GM18526 (cell line): ENCODE measurements around the gene KRTAP1-1.
"Not testable (repeated sequence)": the region's sequence is repeated elsewhere in the genome, so short reads cannot be mapped to it uniquely, and the experiment has no call there.

Experiments
- POLR2A ChIP-seq: IDR thresholded peaks from 3 replicates; pipeline ENCODE4 v1.6.1; 2011; ENCODE audit not compliant: insufficient read length; ENCODE audit errors: extremely low read depth

KRTAP1-1 gene

DNA sequence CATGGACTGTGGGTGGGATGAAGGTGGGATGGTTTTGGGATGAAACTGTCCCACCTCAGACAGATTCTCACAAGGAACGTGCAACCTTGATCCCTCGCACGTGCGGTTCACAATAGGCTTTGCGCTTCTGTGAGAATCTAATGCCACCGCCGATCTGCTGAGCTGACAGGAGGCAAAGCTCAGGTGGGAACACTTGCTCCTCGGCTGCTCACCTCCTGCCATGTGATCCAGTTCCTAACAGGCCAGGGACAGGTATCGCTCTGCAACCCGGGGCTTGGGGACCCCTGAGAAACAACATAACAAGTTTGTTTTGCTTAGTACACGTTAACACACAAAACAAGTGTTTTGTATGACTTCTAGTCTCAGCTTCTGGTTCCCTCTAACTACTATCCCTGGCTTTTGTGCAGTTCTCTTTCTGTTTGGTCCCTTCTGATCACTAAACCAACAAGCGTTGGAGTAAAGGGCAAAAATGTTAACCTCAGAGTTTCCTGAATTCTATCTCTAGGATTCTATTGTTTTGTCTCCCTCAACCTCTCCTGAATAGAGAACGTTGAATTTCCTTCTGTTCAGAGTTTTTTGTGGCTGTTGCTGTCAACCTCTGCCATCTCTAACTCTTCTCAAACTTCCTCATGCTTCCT is 24.6 kb downstream of the KRTAP1-1 start:
- no peak for TF ChIP-seq POLR2A

DNA sequence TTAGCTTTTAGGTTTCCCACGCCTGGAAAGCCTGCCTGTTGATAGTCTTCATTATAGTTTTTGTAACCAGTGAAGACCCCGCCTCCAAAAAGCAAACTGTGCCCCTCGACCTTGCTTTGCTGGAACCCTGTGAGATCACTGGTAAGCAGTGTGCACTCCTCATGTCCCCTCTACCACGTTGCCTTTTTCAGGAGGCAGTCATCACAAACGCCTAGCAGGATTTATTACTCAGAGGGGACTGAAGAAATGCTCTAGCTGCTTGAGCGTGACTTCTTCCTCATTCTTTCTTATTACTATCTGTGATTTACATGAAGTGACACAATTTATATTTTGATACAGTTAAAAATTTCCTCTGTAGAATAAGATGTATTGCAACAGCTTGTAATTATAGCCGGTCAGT is 25.8 kb downstream of the KRTAP1-1 start:
- TF ChIP-seq POLR2A = no peak

DNA sequence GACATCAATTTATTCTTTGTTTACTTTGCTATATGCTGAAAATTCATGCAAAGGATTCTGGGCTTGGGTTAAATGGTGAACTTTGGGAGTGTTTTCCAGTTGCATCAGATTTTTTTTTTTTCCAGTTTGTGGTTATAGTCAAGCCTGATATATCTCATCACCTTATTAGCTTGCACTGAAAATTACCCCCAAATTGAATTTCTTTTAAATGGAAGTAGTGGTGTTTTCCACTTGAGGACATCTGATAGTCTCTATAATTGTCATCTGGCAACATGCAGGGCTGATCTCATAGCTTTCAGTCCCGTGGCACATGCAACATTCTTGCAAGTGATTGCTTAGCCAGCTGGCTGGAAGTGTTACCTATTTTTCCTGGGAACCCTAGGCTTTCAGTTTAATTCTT is 27.6 kb downstream of the KRTAP1-1 start:
- TF ChIP-seq POLR2A = no peak

DNA sequence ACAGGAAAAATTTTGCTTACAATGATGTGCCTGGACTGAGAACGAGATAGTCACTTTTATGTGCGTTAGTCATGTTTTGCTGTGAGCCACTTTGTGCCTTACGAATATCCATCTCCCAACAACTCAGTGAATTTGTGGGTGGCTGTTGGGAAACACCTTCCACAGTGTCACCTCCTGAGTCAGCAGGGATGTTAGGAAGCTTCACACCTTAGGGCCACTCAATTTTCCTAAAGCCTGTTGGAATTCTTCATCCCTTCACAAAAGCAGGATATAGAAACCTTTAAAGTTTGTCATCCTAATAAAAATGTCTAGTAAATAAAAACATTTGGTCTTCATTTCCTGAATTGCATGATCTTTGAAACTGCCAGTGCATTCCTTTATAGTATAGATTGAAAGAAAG is 28.1 kb downstream of the KRTAP1-1 start:
- no peak for TF ChIP-seq POLR2A

DNA sequence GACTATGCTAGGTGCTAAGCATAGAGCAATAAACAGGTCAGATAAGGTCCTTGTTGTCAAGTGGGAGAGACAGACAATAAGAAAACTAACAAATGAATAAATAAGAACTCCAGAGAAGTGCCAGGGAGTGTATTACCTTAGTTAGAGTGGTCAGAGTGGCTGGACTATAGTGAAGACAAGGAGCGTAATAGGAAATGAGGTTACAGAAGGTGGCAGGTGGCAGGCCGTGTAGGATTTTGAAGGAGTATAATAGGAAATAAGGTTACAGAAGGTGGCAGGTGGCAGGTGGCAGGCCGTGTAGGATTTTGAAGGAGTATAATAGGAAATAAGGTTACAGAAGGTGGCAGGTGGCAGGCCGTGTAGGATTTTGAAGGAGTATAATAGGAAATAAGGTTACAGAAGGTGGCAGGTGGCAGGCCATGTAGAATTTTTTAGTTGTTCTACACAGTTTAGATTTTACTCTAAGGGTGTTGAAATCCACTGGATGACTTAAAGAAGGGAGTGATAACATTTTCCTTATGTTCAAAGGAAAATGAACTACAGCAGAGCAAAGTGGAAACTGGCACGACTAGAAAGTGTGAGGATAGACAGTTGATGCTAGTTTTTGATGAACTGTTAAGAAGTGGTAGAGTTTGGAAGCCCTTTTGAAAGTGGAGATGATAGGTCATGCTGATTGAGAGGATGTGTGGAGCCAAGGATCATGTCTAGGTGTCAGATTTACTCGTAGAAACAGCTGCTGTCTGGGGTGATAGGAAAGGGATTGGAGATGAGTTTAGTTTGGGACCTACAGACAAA is 28.7 kb downstream of the KRTAP1-1 start:
- TF ChIP-seq POLR2A = no peak

DNA sequence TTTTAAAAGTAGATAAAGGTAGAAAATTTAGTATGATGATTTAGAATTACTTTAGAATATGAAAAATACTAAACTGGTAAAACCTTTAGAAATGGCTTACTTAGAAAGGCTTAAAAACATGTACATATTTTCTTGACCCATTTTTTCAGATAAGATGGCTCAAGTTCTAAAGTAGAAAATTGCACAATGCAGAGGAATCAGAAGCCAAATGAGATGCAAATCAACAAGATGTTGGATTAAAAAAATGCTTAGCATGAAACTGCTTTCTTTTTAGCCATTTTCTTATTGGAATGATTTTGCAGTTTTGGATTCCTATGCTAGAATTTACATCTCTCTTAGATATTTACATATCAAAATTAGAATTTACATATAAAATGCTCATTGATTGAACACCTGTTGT is 30.8 kb downstream of the KRTAP1-1 start:
- TF ChIP-seq POLR2A = no peak

DNA sequence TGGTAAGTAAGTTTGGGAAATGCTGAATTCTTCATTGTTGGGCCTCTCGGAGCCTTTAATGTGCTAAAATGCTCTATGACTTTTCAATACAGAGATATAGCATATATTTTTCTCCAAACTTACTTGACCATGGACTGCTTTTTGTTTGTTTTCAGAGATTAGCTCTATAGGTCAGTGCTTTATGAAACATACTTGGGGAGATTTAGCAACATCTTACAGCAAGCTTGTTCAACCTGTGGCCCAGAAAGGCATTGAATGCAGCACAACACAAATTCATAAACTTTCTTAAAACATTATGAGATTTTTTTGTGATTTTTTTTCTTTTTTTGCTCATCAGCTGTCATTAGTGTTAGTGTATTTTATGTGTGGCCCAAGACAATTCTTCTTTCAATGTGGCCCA is 31.3 kb downstream of the KRTAP1-1 start:
- TF ChIP-seq POLR2A = no peak

DNA sequence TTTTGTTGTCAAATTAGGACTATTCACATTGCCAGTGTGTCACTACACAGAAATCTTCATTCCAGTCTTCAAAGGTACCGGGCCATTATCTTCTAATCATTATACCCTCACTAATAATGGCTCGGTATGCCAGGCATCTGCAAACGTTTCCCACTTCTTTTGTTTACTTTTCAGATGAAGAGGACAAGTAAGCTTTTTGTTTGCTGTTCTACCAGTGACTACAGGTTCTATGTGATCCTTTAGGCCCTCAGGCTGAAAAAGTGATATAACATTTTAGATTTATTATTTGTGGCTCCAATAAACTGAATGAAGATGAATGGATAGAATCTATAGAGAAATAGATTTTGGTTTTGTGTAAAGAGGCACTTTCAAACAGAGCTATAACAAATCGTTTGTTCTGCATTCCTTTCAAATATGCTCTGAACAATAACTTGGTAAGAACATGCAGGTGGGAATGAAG is 31.9 kb downstream of the KRTAP1-1 start:
- TF ChIP-seq POLR2A = no peak

DNA sequence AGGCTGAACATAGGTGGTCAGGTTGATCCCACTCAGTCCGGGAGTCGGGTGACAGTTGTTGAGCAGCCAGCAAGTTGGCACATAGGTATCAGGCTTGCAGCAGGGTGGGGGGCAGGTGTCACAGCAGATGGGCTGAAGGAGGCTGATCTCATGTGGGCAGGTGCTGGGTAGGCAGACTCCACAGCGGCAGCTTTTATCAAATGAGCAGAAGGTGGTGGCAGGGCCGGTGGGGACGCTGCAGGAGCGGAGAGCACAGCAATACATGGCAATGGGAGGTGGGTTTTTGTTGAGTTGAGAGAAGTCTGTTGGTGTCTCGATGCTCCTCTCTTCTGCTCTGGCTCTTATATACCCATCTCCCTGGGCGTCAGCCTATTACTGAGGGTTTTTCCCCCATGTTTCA is 32.4 kb downstream of the KRTAP1-1 start, which contains the start of gene KRTAP3-1:
Gene KRTAP3-1, minus strand, starts transcription at position 318 of the 400 bp plus-strand sequence. Its CDS starts 54 bp downstream, at position 264.
- TF ChIP-seq POLR2A = no peak

DNA sequence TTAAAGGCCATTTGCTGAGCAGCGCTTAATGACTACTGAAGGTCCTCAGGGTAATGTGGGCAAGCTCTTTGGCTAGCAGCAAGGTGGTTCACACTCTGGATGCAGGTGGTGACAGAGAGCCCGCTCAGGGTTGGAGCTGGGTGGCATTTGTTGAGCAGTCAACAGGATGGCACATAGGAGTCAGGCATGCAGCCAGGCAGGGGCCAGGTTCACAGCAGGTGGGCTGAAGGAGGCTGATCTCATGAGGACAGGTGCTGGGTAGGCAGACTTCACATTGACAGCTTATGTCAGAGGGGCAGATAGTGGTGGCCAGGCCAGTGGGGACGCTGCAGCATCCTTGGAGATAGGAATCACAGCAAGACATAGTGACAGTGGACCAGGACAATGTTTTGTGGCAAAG is 36.9 kb downstream of the KRTAP1-1 start:
- TF ChIP-seq POLR2A = no peak

DNA sequence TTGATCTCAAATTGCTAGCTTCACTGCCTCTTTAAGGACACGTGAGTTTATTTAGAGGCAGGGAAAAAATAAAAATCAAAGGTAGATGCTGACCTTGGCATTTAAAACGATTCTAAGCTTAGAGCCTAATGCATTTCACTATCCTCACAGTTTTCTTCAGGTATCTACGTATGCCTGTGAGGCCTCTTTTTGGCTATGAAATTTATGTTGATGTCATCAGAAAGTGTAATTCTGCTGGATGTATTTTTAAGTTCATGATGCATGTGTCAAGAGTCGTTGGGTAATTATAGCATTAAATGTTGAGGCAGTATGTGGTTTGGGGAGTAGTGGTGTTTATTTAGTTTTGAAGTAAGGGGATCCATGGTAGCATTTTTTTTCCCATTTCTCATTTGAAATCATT is 37.3 kb downstream of the KRTAP1-1 start:
- TF ChIP-seq POLR2A = no peak

DNA sequence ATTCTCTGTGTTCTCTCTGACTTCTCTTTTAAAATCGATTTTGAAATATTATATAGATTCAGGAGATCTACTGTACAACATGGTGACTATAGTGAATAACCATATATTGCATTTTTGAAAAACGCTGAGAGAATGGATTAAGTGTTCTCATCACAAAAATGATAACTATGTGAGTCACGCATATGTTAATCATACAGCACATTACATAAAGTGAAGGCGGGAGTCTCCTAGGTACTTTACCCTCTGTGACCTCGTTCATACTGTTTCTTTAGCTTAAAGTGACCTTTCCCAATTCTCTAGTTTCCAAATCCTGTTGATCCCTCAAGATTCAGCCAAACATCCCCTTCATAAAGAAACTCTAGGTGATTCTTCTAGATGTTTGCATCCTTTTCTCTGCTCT is 38.4 kb downstream of the KRTAP1-1 start:
- no peak for TF ChIP-seq POLR2A

DNA sequence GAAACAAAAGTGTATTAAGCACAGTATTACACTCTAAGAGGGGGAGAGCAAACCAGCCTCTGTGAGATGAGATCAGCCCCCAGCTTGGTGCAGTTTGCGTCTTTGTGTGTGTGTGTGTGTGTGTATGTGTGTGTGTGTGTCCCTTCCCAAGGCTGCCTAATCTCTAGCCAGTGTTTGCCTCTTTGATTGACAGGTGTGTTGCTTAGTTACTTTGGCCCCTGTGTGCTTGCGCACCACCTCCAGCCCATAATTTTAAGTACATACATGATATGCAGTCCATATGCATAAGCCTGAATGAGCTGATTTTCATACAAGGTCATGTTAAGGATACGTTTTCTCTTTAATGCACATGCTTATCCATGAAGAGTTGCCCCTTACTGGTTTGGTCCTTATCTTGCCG is 39.5 kb downstream of the KRTAP1-1 start:
- TF ChIP-seq POLR2A = no peak

DNA sequence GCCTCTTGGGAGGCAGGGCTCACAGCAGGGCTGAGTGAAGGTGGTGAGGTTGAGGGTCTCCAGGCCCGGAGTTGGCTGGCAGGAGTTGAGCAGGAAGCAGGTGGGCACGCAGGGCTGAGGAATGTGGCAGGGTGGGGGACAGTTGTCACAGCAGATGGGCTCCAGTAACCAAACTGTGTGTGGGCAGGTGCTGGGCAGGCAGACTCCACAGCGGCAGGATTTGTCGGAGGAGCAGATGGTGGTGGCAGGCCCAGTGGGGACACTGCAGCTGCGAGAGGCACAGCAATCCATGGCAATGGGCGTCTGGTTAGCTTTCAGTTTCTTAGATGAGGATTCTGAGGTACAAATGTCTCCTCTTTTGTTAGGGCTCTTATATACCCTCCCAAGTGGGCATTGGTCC is 41.7 kb downstream of the KRTAP1-1 start, which contains the start of gene KRTAP3-2:
Gene KRTAP3-2, minus strand, starts transcription at position 344 of the 400 bp plus-strand sequence. Its CDS starts 53 bp downstream, at position 291.
- TF ChIP-seq POLR2A = not testable (repeated sequence)

DNA sequence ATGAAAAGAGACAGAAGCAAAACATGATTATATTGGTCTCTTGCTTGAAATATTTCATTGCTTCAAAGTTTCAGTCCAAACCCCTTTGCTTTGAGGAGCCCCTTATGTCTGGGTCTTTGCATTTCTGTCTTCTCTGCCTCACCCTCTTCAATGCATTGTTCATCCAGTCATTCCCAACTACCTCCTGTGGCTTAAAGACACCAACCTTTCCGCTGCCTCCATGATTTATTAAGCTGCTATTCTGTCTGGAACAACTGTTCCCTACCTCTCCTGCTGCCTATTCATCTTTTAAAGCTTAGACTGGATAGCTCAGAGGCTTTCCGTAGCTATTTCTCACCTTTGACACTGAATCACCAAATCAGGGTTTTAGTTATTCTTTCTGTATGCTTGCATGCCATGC is 43.9 kb downstream of the KRTAP1-1 start:
- no peak for TF ChIP-seq POLR2A

DNA sequence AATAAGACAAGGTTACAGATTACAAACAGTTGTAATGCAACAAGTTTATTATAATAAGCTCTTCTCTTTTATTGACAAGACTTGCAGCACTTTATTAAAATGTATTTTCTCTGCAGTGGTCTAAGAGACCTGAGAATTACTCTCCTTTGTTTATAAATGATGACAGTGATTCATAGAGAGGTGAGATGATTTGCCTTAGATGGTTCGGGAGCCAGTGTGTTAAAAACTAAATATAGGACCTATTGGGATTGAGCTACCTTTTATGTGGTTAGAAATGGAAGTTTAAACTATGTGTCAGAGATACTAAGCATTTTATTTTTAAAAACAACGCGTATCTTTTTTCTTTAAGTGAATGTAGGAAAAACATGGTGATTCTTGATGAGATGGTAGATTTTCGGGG is 44.4 kb downstream of the KRTAP1-1 start:
- TF ChIP-seq POLR2A = no peak
